ENCODE results near the gene CDH23. TPM values are rescaled to one million over a fixed set of nuclear protein-coding genes. Genes with fewer than 3 reads are reported as not detected.

CDH23 gene
- total and polyA plus RNA-seq, 9 of the 15 experiments (the other 6 are each of a cell fraction or from before 2014, with no cell fraction given) = 0.18 to 1.2 (median 0.47) TPM

- TF ChIP-seq SNAPC5 (CRISPR knock-in tag; IDR thresholded peaks at IDR 0.05) = no peak
- TF ChIP-seq SLC30A9 (CRISPR knock-in tag; IDR thresholded peaks at IDR 0.05) = no peak
- TF ChIP-seq MGA (IDR thresholded peaks at IDR 0.05) = no peak
- TF ChIP-seq ZNF23 (CRISPR knock-in tag; IDR thresholded peaks at IDR 0.05) = no peak
- TF ChIP-seq FOXJ3 (CRISPR knock-in tag; IDR thresholded peaks at IDR 0.05) = no peak
- no peak for TF ChIP-seq HDAC1 (IDR thresholded peaks at IDR 0.05)
Measured at GRCh38 chr10:71737001-71737833, 340.5 kb downstream of the CDH23 start (continued).
